ENCODE data around the gene CEP350. TPM values are rescaled to one million over a fixed set of nuclear protein-coding genes. Genes with fewer than 3 reads are reported as not detected.
"Not testable (repeated sequence)": the region's sequence is repeated elsewhere in the genome, so short reads cannot be mapped to it uniquely, and the experiment has no call there.

CEP350 gene
- total RNA-seq, 1 experiment from 2014 or later: 17.1 TPM

- peaks cover 20% of the 10 kb centered on the region for H3K4me1 ChIP-seq (ENCODE audit: insufficient read depth, low read length)
- H3K27ac ChIP-seq (ENCODE audit: low read length): no peak overlapping the region
- no peak overlapping the region for H3K4me3 ChIP-seq (ENCODE audit: low read length)
- TF ChIP-seq CTCF (conservative IDR thresholded peaks at IDR 0.05; ENCODE audit: low read depth, low read length): no peak
- no peak for TF ChIP-seq EZH2phosphoT487 (IDR thresholded peaks at IDR 0.05; ENCODE audit: borderline replicate concordance, low read length)
- no peak for TF ChIP-seq EZH2 (IDR thresholded peaks at IDR 0.05; ENCODE audit: low read length, unreplicated experiment)
- no peaks in the 10 kb centered on the region for H3K27me3 ChIP-seq (ENCODE audit: low read length)
- H3K9ac ChIP-seq (ENCODE audit: low read length): no peak overlapping the region
- no TSS peak for BruUV-seq (replicated peaks)
- H3K9me3 ChIP-seq (ENCODE audit: low read length): no peaks in the 10 kb centered on the region
- POLR2A ChIA-PET (ENCODE audit: unreplicated experiment): no interaction called here
- H3K9me2 ChIP-seq (replicated peaks; ENCODE audit: low read length): no peaks in the 10 kb centered on the region
- CTCF ChIA-PET: no interaction called here
- no peak for DNase-seq
- no peak for ATAC-seq
- H3K4me2 ChIP-seq (ENCODE audit: low read length): no peak overlapping the region
- no peaks in the 10 kb centered on the region for H4K20me1 ChIP-seq (ENCODE audit: low read length)
- H3K36me3 ChIP-seq (ENCODE audit: low read depth, low read length): no peaks in the 10 kb centered on the region
- no peak overlapping the region for H2AFZ ChIP-seq (ENCODE audit: low read length)
- H3K79me2 ChIP-seq (ENCODE audit: low read length): no peaks in the 10 kb centered on the region
- H3F3A ChIP-seq (ENCODE audit: low read length, unreplicated experiment): no peaks in the 10 kb centered on the region
- intact Hi-C loops (cut with micrococcal nuclease): no loop called here
Observed at GRCh38 chr1:180130651-180131050, 176.0 kb downstream of the CEP350 start.

GRCh38 chr1:180131510-180131909 is 176.9 kb downstream of the CEP350 start:
- no peaks in the 10 kb centered on the region for H3K27me3 ChIP-seq (ENCODE audit: low read length)
- DNase-seq (no peak), ATAC-seq (no peak)
- H4K20me1 ChIP-seq (ENCODE audit: low read length): no peaks in the 10 kb centered on the region
- H2AFZ ChIP-seq (ENCODE audit: low read length): no peak overlapping the region
- POLR2A ChIA-PET (ENCODE audit: unreplicated experiment): no interaction called here
- BruUV-seq (replicated peaks): no TSS peak
- no peak overlapping the region for H3K4me2 ChIP-seq (ENCODE audit: low read length)
- H3F3A ChIP-seq (ENCODE audit: low read length, unreplicated experiment): no peaks in the 10 kb centered on the region
- no peaks in the 10 kb centered on the region for H3K79me2 ChIP-seq (ENCODE audit: low read length)
- TF ChIP-seq EZH2 (IDR thresholded peaks at IDR 0.05; ENCODE audit: low read length, unreplicated experiment) (no peak), EZH2phosphoT487 (IDR thresholded peaks at IDR 0.05; ENCODE audit: borderline replicate concordance, low read length) (no peak), CTCF (conservative IDR thresholded peaks at IDR 0.05; ENCODE audit: low read depth, low read length) (no peak)
- H3K9me2 ChIP-seq (replicated peaks; ENCODE audit: low read length): no peaks in the 10 kb centered on the region
- no peak overlapping the region for H3K9ac ChIP-seq (ENCODE audit: low read length)
- H3K9me3 ChIP-seq (ENCODE audit: low read length): no peaks in the 10 kb centered on the region
- no peak overlapping the region for H3K27ac ChIP-seq (ENCODE audit: low read length)
- intact Hi-C loops (cut with micrococcal nuclease): no loop called here
- no peaks in the 10 kb centered on the region for H3K36me3 ChIP-seq (ENCODE audit: low read depth, low read length)
- no peak overlapping the region for H3K4me3 ChIP-seq (ENCODE audit: low read length)
- CTCF ChIA-PET: no interaction called here
- H3K4me1 ChIP-seq (ENCODE audit: insufficient read depth, low read length): peaks cover 20% of the 10 kb centered on the region

- H4K20me1 ChIP-seq (ENCODE audit: low read length): no peaks in the 10 kb centered on the region
- no peaks in the 10 kb centered on the region for H3K9me2 ChIP-seq (replicated peaks; ENCODE audit: low read length)
- no peak for TF ChIP-seq CTCF (conservative IDR thresholded peaks at IDR 0.05; ENCODE audit: low read depth, low read length)
- TF ChIP-seq EZH2phosphoT487 (IDR thresholded peaks at IDR 0.05; ENCODE audit: borderline replicate concordance, low read length): no peak
- TF ChIP-seq EZH2 (IDR thresholded peaks at IDR 0.05; ENCODE audit: low read length, unreplicated experiment): no peak
- intact Hi-C loops (cut with micrococcal nuclease): no loop called here
- peaks cover 7% of the 10 kb centered on the region for H3K4me1 ChIP-seq (ENCODE audit: insufficient read depth, low read length)
- H3F3A ChIP-seq (ENCODE audit: low read length, unreplicated experiment): no peaks in the 10 kb centered on the region
- ChIA-PET POLR2A (ENCODE audit: unreplicated experiment) (no interaction called here), CTCF (no interaction called here)
- H3K4me2 ChIP-seq (ENCODE audit: low read length): no peak overlapping the region
- no peak for ATAC-seq
- no peaks in the 10 kb centered on the region for H3K36me3 ChIP-seq (ENCODE audit: low read depth, low read length)
- no peaks in the 10 kb centered on the region for H3K79me2 ChIP-seq (ENCODE audit: low read length)
- no peaks in the 10 kb centered on the region for H3K27me3 ChIP-seq (ENCODE audit: low read length)
- H3K4me3 ChIP-seq (ENCODE audit: low read length): no peak overlapping the region
- H3K9ac ChIP-seq (ENCODE audit: low read length): no peak overlapping the region
- no TSS peak for BruUV-seq (replicated peaks)
- DNase-seq: no peak
- no peak overlapping the region for H3K27ac ChIP-seq (ENCODE audit: low read length)
- H2AFZ ChIP-seq (ENCODE audit: low read length): no peak overlapping the region
- no peaks in the 10 kb centered on the region for H3K9me3 ChIP-seq (ENCODE audit: low read length)
Observed at GRCh38 chr1:180133193-180133592, 178.6 kb downstream of the CEP350 start.

- POLR2A ChIA-PET (ENCODE audit: unreplicated experiment); intact Hi-C loops (cut with micrococcal nuclease); H3K79me2 ChIP-seq (ENCODE audit: low read length); ATAC-seq; H2AFZ ChIP-seq (ENCODE audit: low read length); H3K9me2 ChIP-seq (replicated peaks; ENCODE audit: low read length); H3K4me3 ChIP-seq (ENCODE audit: low read length); H3F3A ChIP-seq (ENCODE audit: low read length, unreplicated experiment); H3K27ac ChIP-seq (ENCODE audit: low read length); H3K4me2 ChIP-seq (ENCODE audit: low read length); CTCF ChIA-PET; H3K36me3 ChIP-seq (ENCODE audit: low read depth, low read length); H3K4me1 ChIP-seq (ENCODE audit: insufficient read depth, low read length); BruUV-seq (replicated peaks); H3K27me3 ChIP-seq (ENCODE audit: low read length); H3K9me3 ChIP-seq (ENCODE audit: low read length); H3K9ac ChIP-seq (ENCODE audit: low read length); DNase-seq; H4K20me1 ChIP-seq (ENCODE audit: low read length): not testable (repeated sequence)
Observed at GRCh38 chr1:180133688-180134087, 179.1 kb downstream of the CEP350 start.

All from PC-3 (cell line).